OCI-LY7 (cell line): ENCODE results near the gene CCDC12. TPM values are rescaled to one million over a fixed set of nuclear protein-coding genes. Genes with fewer than 3 reads are reported as not detected.

ENCODE experiments used
- BruUV-seq: library from RNA; stranded (reverse); fragments of 400-500 nt; replicated peaks from 2 replicates; lab custom pipeline; 2021; lab: Mats Ljungman, UMichigan
- CTCF ChIA-PET: fragments of 300-600 bp; sonication (Branson Sonifier 250); formaldehyde crosslinking; loops from one replicate; lab custom pipeline; 2022; ENCODE audit warnings: antibody characterized with exemption; ENCODE audit not compliant: unreplicated experiment; lab: Charles Lee
- POLR2A ChIA-PET: fragments of 300-600 bp; sonication (Branson Sonifier 250); formaldehyde crosslinking; loops from one replicate; lab custom pipeline; 2022; ENCODE audit warnings: antibody characterized with exemption; lab: Charles Lee
- DNase-seq: peaks from one replicate; pipeline ENCODE4 v3.0.0-alpha.2; 2015; ENCODE audit warnings: low spot score
- H2AFZ ChIP-seq: fragments of 200-600 bp; sonication (generic), shearing (Covaris generic); 2 replicates; pipeline ENCODE4 v1.6.1; 2014; ENCODE audit warnings: mild to moderate bottlenecking, antibody characterized with exemption, low read length, moderate library complexity
- H3K27ac ChIP-seq: fragments of 200-600 bp; sonication (generic); 2 replicates; pipeline ENCODE4 v1.5.1; 2014; ENCODE audit warnings: mixed run types, low read depth, mild to moderate bottlenecking, moderate library complexity, low read length, inconsistent platforms; ENCODE audit not compliant: poor library complexity, severe bottlenecking
- H3K36me3 ChIP-seq: fragments of 200-600 bp; sonication (generic); 2 replicates; pipeline ENCODE4 v1.6.1; 2014; ENCODE audit warnings: mild to moderate bottlenecking, antibody characterized with exemption, low read length, moderate library complexity, mixed read lengths; ENCODE audit not compliant: insufficient read depth
- H3K4me1 ChIP-seq: fragments of 200-600 bp; sonication (generic); 2 replicates; pipeline ENCODE4 v1.5.1; 2014; ENCODE audit warnings: mild to moderate bottlenecking, low read length; ENCODE audit not compliant: insufficient read depth, poor library complexity, severe bottlenecking
- H3K4me2 ChIP-seq: fragments of 200-600 bp; sonication (generic); 2 replicates; pipeline ENCODE4 v1.6.1; 2014; ENCODE audit warnings: mild to moderate bottlenecking, low read length
- H3K4me3 ChIP-seq: fragments of 200-600 bp; sonication (generic); 2 replicates; pipeline ENCODE4 v1.5.1; 2014; ENCODE audit warnings: mild to moderate bottlenecking, low read depth, low read length; ENCODE audit not compliant: poor library complexity, severe bottlenecking
- H3K79me2 ChIP-seq: fragments of 200-600 bp; sonication (generic); 2 replicates; pipeline ENCODE4 v1.6.1; 2016; ENCODE audit warnings: low read depth, mild to moderate bottlenecking, low read length, moderate library complexity, mixed read lengths; ENCODE audit not compliant: insufficient read depth
- H3K9me2 ChIP-seq: fragments of 200-600 bp; sonication (generic); 2 replicates; pipeline ENCODE4 v1.6.1; 2016; ENCODE audit warnings: mild to moderate bottlenecking, low read length, mixed read lengths; ENCODE audit not compliant: insufficient read depth
- H3K9me3 ChIP-seq: fragments of 200-600 bp; sonication (generic); 2 replicates; pipeline ENCODE4 v1.6.1; 2014; ENCODE audit warnings: mild to moderate bottlenecking, mixed run types, low read length, mixed read lengths
- H4K20me1 ChIP-seq: fragments of 200-600 bp; sonication (generic); 2 replicates; pipeline ENCODE4 v1.6.1; 2014; ENCODE audit warnings: mild to moderate bottlenecking, antibody characterized with exemption, low read length, moderate library complexity, mixed read lengths; ENCODE audit not compliant: insufficient read depth
- CTCF ChIP-seq: fragments of 200-600 bp; sonication (generic); conservative IDR thresholded peaks from 2 replicates; pipeline ENCODE4 v1.5.1; 2014; ENCODE audit warnings: mild to moderate bottlenecking, antibody characterized with exemption, low read length, moderate library complexity, mixed read lengths
- EZH2phosphoT487 ChIP-seq: fragments of 200-600 bp; sonication (generic); IDR thresholded peaks from 2 replicates; pipeline ENCODE4 v1.6.1; 2018; ENCODE audit warnings: low read depth, borderline replicate concordance, mild to moderate bottlenecking, mixed run types, antibody characterized with exemption, low read length, moderate library complexity, mixed read lengths
- intact Hi-C: fragments of 100-400 bp; cut with micrococcal nuclease; formaldehyde crosslinking; loops from one replicate; pipeline ENCODE4 v1.10.0; 2022; ENCODE audit not compliant: unreplicated experiment
- total RNA-seq, 2 experiments: library from RNA; depleted of rRNA in 1 of 2; stranded (reverse); fragments of >200 nt in 1 of 2; shearing (Covaris generic) in 1 of 2; gene quantifications; 2 replicates each; pipeline ENCODE4 v1.2.3, GENCODE V29; 2014 to 2022

The CCDC12 gene
- total RNA-seq, 2 experiments from 2014 or later = 74.9 to 116 TPM

GRCh38 chr3:46955801-46956259 is 20.7 kb downstream of the CCDC12 start:
- ChIA-PET CTCF (interaction anchor here (0.6 to 1.0 kb wide), 3 partner anchors 10 to 21 kb away, joined by 3 to 4 read pairs (median 3); no protein-coding TSS in a partner anchor), POLR2A (interaction anchor here (0.6 to 4.6 kb wide), 9 partner anchors 10 to 89 kb away, joined by 3 to 26 read pairs (median 4); no protein-coding TSS in a partner anchor)

GRCh38 chr3:46955157-46955556 is 21.4 kb downstream of the CCDC12 start:
- Histone ChIP-seq H2AFZ (no peak overlapping the region), H3K79me2 (peaks cover 100% of the 10 kb centered on the region), H3K36me3 (peaks cover 70% of the 10 kb centered on the region), H3K27ac (peak overlapping the region; percentile 77), H4K20me1 (peaks cover 50% of the 10 kb centered on the region), H3K9me2 (no peaks in the 10 kb centered on the region), H3K9me3 (no peaks in the 10 kb centered on the region), H3K4me3 (no peak overlapping the region), H3K4me2 (peak overlapping the region; percentile 88), H3K4me1 (peaks cover 97% of the 10 kb centered on the region)
- CTCF ChIA-PET = no interaction called here
- POLR2A ChIA-PET = interaction anchor here (1.0 to 2.5 kb wide), 3 partner anchors 15 to 23 kb away, joined by 3 to 6 read pairs (median 3); no protein-coding TSS in a partner anchor
- BruUV-seq = no TSS peak
- intact Hi-C loops = no loop called here
- DNase-seq = no peak
- TF ChIP-seq CTCF = no peak
- TF ChIP-seq EZH2phosphoT487 = no peak

More at GRCh38 chr3:46955801-46956259, 20.7 kb downstream of the CCDC12 start:
- Histone ChIP-seq H3K4me3 (no peak overlapping the region), H3K9me2 (no peaks in the 10 kb centered on the region), H3K79me2 (peaks cover 100% of the 10 kb centered on the region), H3K4me2 (peak overlapping the region; percentile 88), H3K9me3 (no peaks in the 10 kb centered on the region), H3K27ac (peak overlapping the region; percentile 77), H3K36me3 (peaks cover 74% of the 10 kb centered on the region), H2AFZ (no peak overlapping the region), H3K4me1 (peaks cover 97% of the 10 kb centered on the region), H4K20me1 (peaks cover 49% of the 10 kb centered on the region)
- intact Hi-C loops = no loop called here
- TF ChIP-seq CTCF = no peak
- no peak for TF ChIP-seq EZH2phosphoT487
- BruUV-seq = no TSS peak
- DNase-seq = peak; percentile 38

- H3K79me2 ChIP-seq = peaks cover 100% of the 10 kb centered on the region
- H2AFZ ChIP-seq = no peak overlapping the region
- peaks cover 52% of the 10 kb centered on the region for H4K20me1 ChIP-seq
- ChIA-PET POLR2A (interaction anchor here (0.8 to 2.5 kb wide), 6 partner anchors 10 to 24 kb away, joined by 3 to 7 read pairs (median 4); no protein-coding TSS in a partner anchor), CTCF (interaction anchor here (0.7 to 2.6 kb wide), 3 partner anchors 10 to 26 kb away, joined by 3 to 9 read pairs (median 6); partner anchors contain the start of gene NBEAL2)
- BruUV-seq = no TSS peak
- peaks cover 97% of the 10 kb centered on the region for H3K4me1 ChIP-seq
- intact Hi-C loops = no loop called here
- no peaks in the 10 kb centered on the region for H3K9me2 ChIP-seq
- no peaks in the 10 kb centered on the region for H3K9me3 ChIP-seq
- peaks cover 64% of the 10 kb centered on the region for H3K36me3 ChIP-seq
- DNase-seq = no peak
- TF ChIP-seq EZH2phosphoT487 (no peak), CTCF (no peak)
- peak overlapping the region; percentile 77 for H3K27ac ChIP-seq
- peak overlapping the region; percentile 88 for H3K4me2 ChIP-seq
- H3K4me3 ChIP-seq = peak overlapping the region; percentile 49
Measured at GRCh38 chr3:46954178-46954577, 22.4 kb downstream of the CCDC12 start.
